ENCODE data around the gene SV2C.

Gene SV2C

DNA sequence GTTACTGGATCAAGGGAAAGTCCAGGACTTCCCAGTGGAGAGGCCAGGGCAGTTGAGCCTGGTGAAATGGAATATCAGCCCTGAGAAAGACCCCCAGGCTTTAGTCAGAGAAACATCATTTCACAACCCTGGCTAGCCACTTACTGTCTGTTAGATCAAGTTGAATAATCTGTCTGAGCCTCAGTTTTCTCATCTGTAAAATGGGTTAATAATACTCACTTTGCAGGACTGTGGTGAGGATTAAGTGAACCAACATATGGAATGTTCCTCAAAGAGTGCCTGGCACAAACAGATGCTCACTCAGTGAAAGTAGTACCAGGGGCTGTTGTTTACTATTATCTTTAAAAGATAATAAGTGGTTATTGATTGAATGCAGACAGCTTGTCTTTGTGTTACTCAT lies 110.5 kb downstream of the SV2C start:
- H3K27me3 ChIP-seq (replicated peaks in 2 of 5; ENCODE audit: control insufficient read depth in 4 of 5, insufficient read depth in 5 of 5, low read length in 4 of 5): no peaks in the 10 kb centered on the region
- no peak for DNase-seq
- ChIA-PET POLR2A (no interaction called here), CTCF (no interaction called here)
- no peaks in the 10 kb centered on the region for H3K4me1 ChIP-seq (ENCODE audit: control extremely low read depth in 1 of 4, control insufficient read depth in 4 of 4, insufficient read depth in 4 of 4, low read length in 3 of 4)
- no peak overlapping the region for H3K27ac ChIP-seq (ENCODE audit: insufficient read depth in 1 of 2, low read depth in 1 of 2, low read length in 2 of 2, poor library complexity in 1 of 2, severe bottlenecking in 2 of 2)
- H3K36me3 ChIP-seq (ENCODE audit: control insufficient read depth in 4 of 4, insufficient read depth in 4 of 4, low read length in 3 of 4): no peaks in the 10 kb centered on the region
- H3K4me3 ChIP-seq (ENCODE audit: control insufficient read depth in 1 of 7, extremely low read depth in 1 of 7, insufficient read depth in 4 of 7, low read depth in 2 of 7, low read length in 6 of 7): no peak overlapping the region
- peaks cover 0 to 3% (median 0%) of the 10 kb centered on the region in 5 experiments for H3K9me3 ChIP-seq (ENCODE audit: control extremely low read depth in 1 of 5, control insufficient read depth in 4 of 5, insufficient read depth in 2 of 5, low read depth in 1 of 5, low read length in 4 of 5)

DNA sequence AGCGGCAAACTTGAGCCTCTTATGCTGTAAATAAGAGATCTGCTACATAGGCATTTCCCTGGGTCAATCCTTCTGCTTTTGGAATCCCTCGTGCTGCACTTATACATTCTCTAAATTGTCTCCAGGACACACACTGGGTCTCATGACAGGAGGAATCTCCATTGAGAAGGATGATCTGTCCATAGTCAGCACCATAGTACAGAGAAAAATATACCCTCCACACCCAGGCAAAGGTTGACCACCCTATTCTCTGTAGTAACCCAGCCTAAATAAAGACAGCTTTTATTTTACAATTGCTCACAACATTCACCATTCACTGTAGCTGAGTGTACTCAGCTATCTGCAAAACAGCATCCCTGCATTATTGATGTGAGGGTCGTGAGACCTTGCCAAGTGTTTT lies 111.2 kb downstream of the SV2C start:
- DNase-seq: no peak
- H3K27me3 ChIP-seq (replicated peaks in 2 of 5; ENCODE audit: control insufficient read depth in 4 of 5, insufficient read depth in 5 of 5, low read length in 4 of 5): no peaks in the 10 kb centered on the region
- H3K4me1 ChIP-seq (ENCODE audit: control extremely low read depth in 1 of 4, control insufficient read depth in 4 of 4, insufficient read depth in 4 of 4, low read length in 3 of 4): peaks cover 0 to 5% (median 3%) of the 10 kb centered on the region in 4 experiments
- 92% methylated on average over 3 of the region's 3 CpGs for WGBS (ENCODE audit: insufficient coverage)
- ChIA-PET POLR2A (no interaction called here), CTCF (no interaction called here)
- no peak overlapping the region for H3K27ac ChIP-seq (ENCODE audit: insufficient read depth in 1 of 2, low read depth in 1 of 2, low read length in 2 of 2, poor library complexity in 1 of 2, severe bottlenecking in 2 of 2)
- no peaks in the 10 kb centered on the region for H3K36me3 ChIP-seq (ENCODE audit: control insufficient read depth in 4 of 4, insufficient read depth in 4 of 4, low read length in 3 of 4)
- H3K4me3 ChIP-seq (ENCODE audit: control insufficient read depth in 1 of 7, extremely low read depth in 1 of 7, insufficient read depth in 4 of 7, low read depth in 2 of 7, low read length in 6 of 7): no peak overlapping the region
- peaks cover 0 to 3% (median 0%) of the 10 kb centered on the region in 5 experiments for H3K9me3 ChIP-seq (ENCODE audit: control extremely low read depth in 1 of 5, control insufficient read depth in 4 of 5, insufficient read depth in 2 of 5, low read depth in 1 of 5, low read length in 4 of 5)

DNA sequence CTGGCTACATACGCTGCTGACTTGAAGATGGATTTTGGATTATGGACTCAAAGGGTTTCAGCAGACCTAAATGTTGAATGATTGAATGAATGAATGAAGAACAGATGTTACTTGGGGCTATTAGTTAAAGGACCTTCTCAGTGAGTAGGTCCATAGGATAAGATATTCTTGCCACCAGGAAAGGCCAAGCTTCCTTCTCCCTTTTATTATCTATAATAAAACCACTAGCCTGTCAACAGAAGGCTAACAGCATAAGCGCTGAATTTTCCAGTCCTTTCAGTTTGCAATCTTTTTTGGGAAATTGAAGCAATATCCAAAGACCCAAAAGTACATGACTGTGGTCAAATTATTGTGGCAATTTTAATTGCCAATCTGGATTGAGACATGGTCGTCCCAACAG lies 113.3 kb downstream of the SV2C start:
- Histone ChIP-seq H3K4me1 (ENCODE audit: control extremely low read depth in 1 of 4, control insufficient read depth in 4 of 4, insufficient read depth in 4 of 4, low read length in 3 of 4) (peaks cover 0 to 9% (median 5%) of the 10 kb centered on the region in 4 experiments), H3K36me3 (ENCODE audit: control insufficient read depth in 4 of 4, insufficient read depth in 4 of 4, low read length in 3 of 4) (no peaks in the 10 kb centered on the region), H3K9me3 (ENCODE audit: control extremely low read depth in 1 of 5, control insufficient read depth in 4 of 5, insufficient read depth in 2 of 5, low read depth in 1 of 5, low read length in 4 of 5) (no peaks in the 10 kb centered on the region), H3K4me3 (ENCODE audit: control insufficient read depth in 1 of 7, extremely low read depth in 1 of 7, insufficient read depth in 4 of 7, low read depth in 2 of 7, low read length in 6 of 7) (no peak overlapping the region), H3K27me3 (replicated peaks in 2 of 5; ENCODE audit: control insufficient read depth in 4 of 5, insufficient read depth in 5 of 5, low read length in 4 of 5) (no peaks in the 10 kb centered on the region), H3K27ac (ENCODE audit: insufficient read depth in 1 of 2, low read depth in 1 of 2, low read length in 2 of 2, poor library complexity in 1 of 2, severe bottlenecking in 2 of 2) (no peak overlapping the region)
- CTCF ChIA-PET: interaction anchor here (1.3 kb wide), 1 partner anchor 22 kb away, joined by 3 read pairs; no protein-coding TSS in a partner anchor
- whole genome bisulfite sequencing (ENCODE audit: insufficient coverage): 100% methylated on average over 3 of the region's 3 CpGs
- POLR2A ChIA-PET: no interaction called here
- DNase-seq: no peak

DNA sequence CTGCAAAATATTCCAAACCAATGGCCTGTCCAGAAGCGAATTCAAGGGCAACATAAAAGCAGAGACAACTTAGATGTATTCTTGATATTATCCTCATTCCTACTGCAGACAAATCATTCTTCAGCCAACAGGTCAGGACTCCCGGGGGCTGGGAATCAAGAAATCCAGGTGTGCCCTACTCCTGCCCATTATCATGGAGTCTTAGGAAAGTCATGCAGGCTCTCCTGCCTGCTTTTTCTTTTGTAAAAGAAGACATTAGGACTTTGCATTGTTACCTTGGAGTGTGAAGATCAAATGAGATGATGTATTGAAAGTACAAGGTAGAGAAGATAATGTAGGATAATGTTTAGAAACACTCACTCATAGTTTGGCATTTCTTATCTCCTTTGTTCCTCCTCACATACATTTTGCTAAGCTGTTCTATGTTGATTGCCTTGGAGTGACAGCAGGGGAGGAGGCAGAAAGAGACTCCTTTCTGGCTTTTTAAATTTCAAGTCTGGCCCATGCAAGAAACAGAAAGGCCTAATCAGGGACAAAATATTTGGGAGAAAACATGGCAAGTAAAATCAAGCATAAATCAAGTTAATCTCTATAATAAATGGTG lies 113.8 kb downstream of the SV2C start:
- H3K27ac ChIP-seq (ENCODE audit: insufficient read depth in 1 of 2, low read depth in 1 of 2, low read length in 2 of 2, poor library complexity in 1 of 2, severe bottlenecking in 2 of 2): no peak overlapping the region
- peak in 1 of 3 donors; percentile 11 for DNase-seq
- no peaks in the 10 kb centered on the region for H3K36me3 ChIP-seq (ENCODE audit: control insufficient read depth in 4 of 4, insufficient read depth in 4 of 4, low read length in 3 of 4)
- H3K4me3 ChIP-seq (ENCODE audit: control insufficient read depth in 1 of 7, extremely low read depth in 1 of 7, insufficient read depth in 4 of 7, low read depth in 2 of 7, low read length in 6 of 7): no peak overlapping the region
- H3K9me3 ChIP-seq (ENCODE audit: control extremely low read depth in 1 of 5, control insufficient read depth in 4 of 5, insufficient read depth in 2 of 5, low read depth in 1 of 5, low read length in 4 of 5): no peaks in the 10 kb centered on the region
- H3K27me3 ChIP-seq (replicated peaks in 2 of 5; ENCODE audit: control insufficient read depth in 4 of 5, insufficient read depth in 5 of 5, low read length in 4 of 5): no peaks in the 10 kb centered on the region
- 100% methylated on average over 1 of the region's 2 CpGs for WGBS (ENCODE audit: insufficient coverage)
- ChIA-PET POLR2A (no interaction called here), CTCF (interaction anchor here (0.9 kb wide), 1 partner anchor 9 kb away, joined by 3 read pairs; no protein-coding TSS in a partner anchor)
- peaks cover 0 to 9% (median 5%) of the 10 kb centered on the region in 4 experiments for H3K4me1 ChIP-seq (ENCODE audit: control extremely low read depth in 1 of 4, control insufficient read depth in 4 of 4, insufficient read depth in 4 of 4, low read length in 3 of 4)

DNA sequence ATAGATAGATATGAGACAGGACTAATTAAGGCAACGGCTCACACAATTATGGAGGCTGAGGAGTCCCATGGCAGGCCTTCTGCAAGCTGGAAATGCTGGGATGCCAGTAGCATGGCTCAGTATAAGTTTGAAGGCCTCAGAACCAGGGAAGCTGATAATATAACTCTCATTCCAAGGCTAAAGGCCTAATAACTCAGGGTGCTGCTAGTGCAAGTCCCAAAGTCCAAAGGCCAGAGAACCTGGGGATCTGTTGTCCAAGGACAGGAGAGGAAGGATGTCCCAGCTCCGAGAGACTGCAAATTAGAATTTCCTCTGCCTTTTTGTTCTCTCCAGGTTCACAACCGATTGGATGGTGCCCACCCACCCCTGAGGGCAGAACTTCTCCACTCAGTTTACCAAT lies 114.5 kb downstream of the SV2C start:
- POLR2A ChIA-PET: no interaction called here
- no peaks in the 10 kb centered on the region for H3K27me3 ChIP-seq (replicated peaks in 2 of 5; ENCODE audit: control insufficient read depth in 4 of 5, insufficient read depth in 5 of 5, low read length in 4 of 5)
- CTCF ChIA-PET: interaction anchor here (0.9 kb wide), 1 partner anchor 10 kb away, joined by 3 read pairs; no protein-coding TSS in a partner anchor
- 100% methylated on average over 3 of the region's 3 CpGs for WGBS (ENCODE audit: insufficient coverage)
- DNase-seq: no peak
- H3K36me3 ChIP-seq (ENCODE audit: control insufficient read depth in 4 of 4, insufficient read depth in 4 of 4, low read length in 3 of 4): no peaks in the 10 kb centered on the region
- H3K4me1 ChIP-seq (ENCODE audit: control extremely low read depth in 1 of 4, control insufficient read depth in 4 of 4, insufficient read depth in 4 of 4, low read length in 3 of 4): peaks cover 0 to 9% (median 5%) of the 10 kb centered on the region in 4 experiments
- H3K9me3 ChIP-seq (ENCODE audit: control extremely low read depth in 1 of 5, control insufficient read depth in 4 of 5, insufficient read depth in 2 of 5, low read depth in 1 of 5, low read length in 4 of 5): no peaks in the 10 kb centered on the region
- H3K4me3 ChIP-seq (ENCODE audit: control insufficient read depth in 1 of 7, extremely low read depth in 1 of 7, insufficient read depth in 4 of 7, low read depth in 2 of 7, low read length in 6 of 7): no peak overlapping the region
- no peak overlapping the region for H3K27ac ChIP-seq (ENCODE audit: insufficient read depth in 1 of 2, low read depth in 1 of 2, low read length in 2 of 2, poor library complexity in 1 of 2, severe bottlenecking in 2 of 2)

DNA sequence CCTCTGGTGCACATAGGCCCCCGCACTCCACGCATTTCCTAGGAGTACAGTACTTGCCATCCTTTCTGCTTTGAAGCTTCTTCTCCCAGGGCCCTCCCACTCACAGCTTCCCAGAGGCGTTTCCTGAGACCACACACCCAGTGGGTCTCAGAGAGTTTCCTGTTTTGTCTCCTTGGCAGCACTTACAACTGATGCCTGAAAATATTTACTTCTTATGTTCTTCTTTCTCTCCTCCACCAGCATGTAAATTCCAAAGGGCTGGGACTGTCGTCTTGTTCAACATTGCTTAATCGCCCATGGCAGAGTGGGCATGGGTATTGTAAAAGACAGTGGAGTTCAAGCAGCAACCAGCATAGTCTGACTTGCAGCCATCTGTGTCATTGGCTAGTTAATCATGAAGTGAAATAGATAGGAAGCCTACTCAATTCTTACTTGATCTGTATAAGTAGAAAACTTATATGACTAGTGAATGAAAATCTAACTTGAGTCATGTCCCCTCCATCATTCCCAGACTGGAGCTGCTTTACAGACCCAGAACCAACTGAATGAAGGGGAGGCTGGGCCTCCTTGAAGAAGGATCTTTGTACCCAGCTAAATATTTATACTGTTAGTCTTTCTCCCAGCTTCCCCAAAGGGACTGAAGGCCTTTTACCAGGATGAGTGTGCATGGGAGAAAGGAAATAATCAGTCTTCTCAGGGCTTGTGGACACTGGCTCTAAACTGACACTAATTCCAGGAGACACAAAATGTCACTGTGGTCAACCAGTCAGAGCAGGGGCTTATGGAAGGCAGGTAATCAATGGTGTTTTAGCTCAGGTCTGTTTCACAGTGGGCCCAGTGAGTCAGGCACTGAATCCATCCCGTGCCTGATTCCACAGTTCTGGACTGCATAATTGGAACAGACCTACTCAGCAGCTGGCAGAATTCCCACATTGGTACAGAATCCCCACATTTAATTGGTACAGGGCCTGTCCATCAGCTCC lies 116.4 kb downstream of the SV2C start:
- H3K36me3 ChIP-seq (ENCODE audit: control insufficient read depth in 4 of 4, insufficient read depth in 4 of 4, low read length in 3 of 4): no peaks in the 10 kb centered on the region
- H3K4me1 ChIP-seq (ENCODE audit: control extremely low read depth in 1 of 4, control insufficient read depth in 4 of 4, insufficient read depth in 4 of 4, low read length in 3 of 4): peaks cover 0 to 9% (median 5%) of the 10 kb centered on the region in 4 experiments
- no peak overlapping the region for H3K4me3 ChIP-seq (ENCODE audit: control insufficient read depth in 1 of 7, extremely low read depth in 1 of 7, insufficient read depth in 4 of 7, low read depth in 2 of 7, low read length in 6 of 7)
- POLR2A ChIA-PET: no interaction called here
- H3K27ac ChIP-seq (ENCODE audit: insufficient read depth in 1 of 2, low read depth in 1 of 2, low read length in 2 of 2, poor library complexity in 1 of 2, severe bottlenecking in 2 of 2): no peak overlapping the region
- no peaks in the 10 kb centered on the region for H3K27me3 ChIP-seq (replicated peaks in 2 of 5; ENCODE audit: control insufficient read depth in 4 of 5, insufficient read depth in 5 of 5, low read length in 4 of 5)
- no peaks in the 10 kb centered on the region for H3K9me3 ChIP-seq (ENCODE audit: control extremely low read depth in 1 of 5, control insufficient read depth in 4 of 5, insufficient read depth in 2 of 5, low read depth in 1 of 5, low read length in 4 of 5)
- CTCF ChIA-PET: no interaction called here
- DNase-seq: peak in 2 of 3 donors; percentile 27 to 35
- 68% methylated on average over 4 of the region's 6 CpGs for WGBS (ENCODE audit: insufficient coverage)

DNA sequence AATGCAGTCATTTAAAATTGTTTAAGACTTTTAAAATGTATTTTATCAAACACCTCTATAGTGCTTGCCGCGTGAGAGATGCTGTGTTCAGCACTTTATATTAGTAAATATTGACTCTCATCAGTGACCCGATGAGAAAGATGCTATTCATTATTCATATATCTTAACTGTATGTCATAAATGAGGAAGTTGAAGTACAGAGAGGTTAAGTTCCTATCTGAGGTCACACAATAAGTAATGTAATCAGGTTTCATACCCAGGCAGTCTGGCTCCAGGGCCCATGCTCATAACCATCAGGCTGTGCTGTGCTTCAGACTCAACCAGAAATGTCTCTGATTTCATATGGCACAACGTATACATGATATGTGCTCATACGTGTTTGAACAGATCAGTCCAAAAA lies 119.0 kb downstream of the SV2C start:
- POLR2A ChIA-PET: no interaction called here
- Histone ChIP-seq H3K9me3 (ENCODE audit: control extremely low read depth in 1 of 5, control insufficient read depth in 4 of 5, insufficient read depth in 2 of 5, low read depth in 1 of 5, low read length in 4 of 5) (no peaks in the 10 kb centered on the region), H3K27ac (ENCODE audit: insufficient read depth in 1 of 2, low read depth in 1 of 2, low read length in 2 of 2, poor library complexity in 1 of 2, severe bottlenecking in 2 of 2) (no peak overlapping the region), H3K4me1 (ENCODE audit: control extremely low read depth in 1 of 4, control insufficient read depth in 4 of 4, insufficient read depth in 4 of 4, low read length in 3 of 4) (peaks cover 0 to 9% (median 5%) of the 10 kb centered on the region in 4 experiments), H3K36me3 (ENCODE audit: control insufficient read depth in 4 of 4, insufficient read depth in 4 of 4, low read length in 3 of 4) (no peaks in the 10 kb centered on the region), H3K27me3 (replicated peaks in 2 of 5; ENCODE audit: control insufficient read depth in 4 of 5, insufficient read depth in 5 of 5, low read length in 4 of 5) (no peaks in the 10 kb centered on the region), H3K4me3 (ENCODE audit: control insufficient read depth in 1 of 7, extremely low read depth in 1 of 7, insufficient read depth in 4 of 7, low read depth in 2 of 7, low read length in 6 of 7) (no peak overlapping the region)
- peak in 2 of 3 donors; percentile 10 to 15 for DNase-seq
- no CpG with 5 or more reads among the region's 5 CpGs for WGBS (ENCODE audit: insufficient coverage)
- CTCF ChIA-PET: interaction anchor here (1.3 kb wide), 1 partner anchor 27 kb away, joined by 3 read pairs; no protein-coding TSS in a partner anchor

Measured in common myeloid progenitor, CD34-positive (primary cell).